Measurements from ENCODE around the gene COL26A1.

The COL26A1 gene

DNA sequence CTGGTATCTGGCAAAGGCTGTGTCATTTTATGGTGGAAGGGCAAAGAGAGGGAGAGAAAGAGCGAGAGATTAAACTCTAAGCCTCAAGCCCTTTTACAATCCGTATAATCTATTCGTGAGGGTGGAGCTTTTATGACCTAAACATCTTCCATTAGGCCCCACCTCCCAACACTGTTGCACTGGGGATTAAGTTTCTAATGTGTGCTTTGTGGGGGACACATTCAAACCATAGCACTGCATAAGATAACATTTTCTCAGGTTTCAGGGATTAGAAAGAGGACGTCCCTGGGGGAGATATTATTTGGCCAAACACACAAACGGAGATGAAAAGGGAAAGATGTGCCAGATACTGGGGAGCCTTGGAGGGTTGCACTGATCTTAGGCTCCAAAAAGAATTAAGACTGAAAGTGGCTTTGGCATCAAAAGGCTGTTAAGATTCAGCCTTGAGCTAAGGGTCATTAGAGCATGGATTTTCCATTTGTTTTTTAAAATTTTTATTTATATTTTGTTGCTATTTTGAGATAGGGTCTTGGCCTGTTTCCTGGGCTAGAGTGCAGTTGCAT is 19.0 kb downstream of the COL26A1 start:
- no peak for DNase-seq (ENCODE audit: low read depth in 1 of 2, low spot score in 1 of 2)
- Histone ChIP-seq H3K27me3 (ENCODE audit: insufficient read depth, poor library complexity, severe bottlenecking) (peaks cover 10% of the 10 kb centered on the region), H3K27ac (replicated peaks) (no peak overlapping the region), H3K4me3 (replicated peaks; ENCODE audit: insufficient read depth, low read length) (no peak overlapping the region)
- TF ChIP-seq, protein P1, sequence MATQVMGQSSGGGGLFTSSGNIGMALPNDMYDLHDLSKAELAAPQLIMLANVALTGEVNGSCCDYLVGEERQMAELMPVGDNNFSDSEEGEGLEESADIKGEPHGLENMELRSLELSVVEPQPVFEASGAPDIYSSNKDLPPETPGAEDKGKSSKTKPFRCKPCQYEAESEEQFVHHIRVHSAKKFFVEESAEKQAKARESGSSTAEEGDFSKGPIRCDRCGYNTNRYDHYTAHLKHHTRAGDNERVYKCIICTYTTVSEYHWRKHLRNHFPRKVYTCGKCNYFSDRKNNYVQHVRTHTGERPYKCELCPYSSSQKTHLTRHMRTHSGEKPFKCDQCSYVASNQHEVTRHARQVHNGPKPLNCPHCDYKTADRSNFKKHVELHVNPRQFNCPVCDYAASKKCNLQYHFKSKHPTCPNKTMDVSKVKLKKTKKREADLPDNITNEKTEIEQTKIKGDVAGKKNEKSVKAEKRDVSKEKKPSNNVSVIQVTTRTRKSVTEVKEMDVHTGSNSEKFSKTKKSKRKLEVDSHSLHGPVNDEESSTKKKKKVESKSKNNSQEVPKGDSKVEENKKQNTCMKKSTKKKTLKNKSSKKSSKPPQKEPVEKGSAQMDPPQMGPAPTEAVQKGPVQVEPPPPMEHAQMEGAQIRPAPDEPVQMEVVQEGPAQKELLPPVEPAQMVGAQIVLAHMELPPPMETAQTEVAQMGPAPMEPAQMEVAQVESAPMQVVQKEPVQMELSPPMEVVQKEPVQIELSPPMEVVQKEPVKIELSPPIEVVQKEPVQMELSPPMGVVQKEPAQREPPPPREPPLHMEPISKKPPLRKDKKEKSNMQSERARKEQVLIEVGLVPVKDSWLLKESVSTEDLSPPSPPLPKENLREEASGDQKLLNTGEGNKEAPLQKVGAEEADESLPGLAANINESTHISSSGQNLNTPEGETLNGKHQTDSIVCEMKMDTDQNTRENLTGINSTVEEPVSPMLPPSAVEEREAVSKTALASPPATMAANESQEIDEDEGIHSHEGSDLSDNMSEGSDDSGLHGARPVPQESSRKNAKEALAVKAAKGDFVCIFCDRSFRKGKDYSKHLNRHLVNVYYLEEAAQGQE (IDR thresholded peaks at IDR 0.05; ENCODE audit: insufficient replicate concordance, low read depth) = no peak
- TF ChIP-seq GABPA (IDR thresholded peaks at IDR 0.05; ENCODE audit: low read depth) = no peak
- no peak for TF ChIP-seq SPI1 (IDR thresholded peaks at IDR 0.05; ENCODE audit: borderline replicate concordance, low read depth)
- no peak for TF ChIP-seq POLR2AphosphoS5 (IDR thresholded peaks at IDR 0.05; ENCODE audit: low read depth)
- TF ChIP-seq CTCF (IDR thresholded peaks at IDR 0.05; ENCODE audit: insufficient read depth, low read length) = no peak

- TF ChIP-seq CTCF (IDR thresholded peaks at IDR 0.05; ENCODE audit: insufficient read depth, low read length) = no peak
- TF ChIP-seq POLR2AphosphoS5 (IDR thresholded peaks at IDR 0.05; ENCODE audit: low read depth) = no peak
- TF ChIP-seq, protein P1 (IDR thresholded peaks at IDR 0.05; ENCODE audit: insufficient replicate concordance, low read depth) = no peak
- no peak for TF ChIP-seq SPI1 (IDR thresholded peaks at IDR 0.05; ENCODE audit: borderline replicate concordance, low read depth)
- no peak for TF ChIP-seq GABPA (IDR thresholded peaks at IDR 0.05; ENCODE audit: low read depth)
- no peak overlapping the region for H3K27ac ChIP-seq (replicated peaks)
- H3K27me3 ChIP-seq (ENCODE audit: insufficient read depth, poor library complexity, severe bottlenecking) = peaks cover 15% of the 10 kb centered on the region
- DNase-seq (ENCODE audit: low read depth in 1 of 2, low spot score in 1 of 2) = no peak
- H3K4me3 ChIP-seq (replicated peaks; ENCODE audit: insufficient read depth, low read length) = no peak overlapping the region
These were observed 20.3 kb downstream of the COL26A1 start for GRCh38 chr7:101382937-101383336.

DNA sequence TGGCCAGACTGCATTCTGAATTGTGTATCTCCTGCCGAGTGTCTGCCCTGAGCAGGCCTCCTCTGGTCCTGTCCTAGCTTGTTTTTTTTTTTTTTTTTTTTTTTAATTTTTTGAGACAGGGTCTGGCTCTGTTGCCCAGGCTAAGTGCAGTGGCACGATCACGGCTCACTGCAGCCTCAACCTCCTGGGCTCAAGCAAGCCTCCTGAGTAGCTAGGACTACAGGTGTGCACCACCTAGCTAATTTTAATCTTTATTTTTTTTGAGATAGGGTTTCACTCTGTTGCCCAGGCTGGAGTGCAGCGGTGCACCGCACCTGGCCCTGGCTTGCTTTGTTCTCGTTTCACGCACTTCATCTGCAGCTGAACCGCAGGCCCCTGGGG is 23.5 kb downstream of the COL26A1 start:
- peaks cover 10% of the 10 kb centered on the region for H3K27me3 ChIP-seq (ENCODE audit: insufficient read depth, poor library complexity, severe bottlenecking)
- TF ChIP-seq CTCF (IDR thresholded peaks at IDR 0.05; ENCODE audit: insufficient read depth, low read length) (no peak), POLR2AphosphoS5 (IDR thresholded peaks at IDR 0.05; ENCODE audit: low read depth) (no peak), SPI1 (IDR thresholded peaks at IDR 0.05; ENCODE audit: borderline replicate concordance, low read depth) (no peak), GABPA (IDR thresholded peaks at IDR 0.05; ENCODE audit: low read depth) (no peak)
- TF ChIP-seq, protein P1 (IDR thresholded peaks at IDR 0.05; ENCODE audit: insufficient replicate concordance, low read depth) = no peak
- H3K27ac ChIP-seq (replicated peaks) = no peak overlapping the region
- no peak for DNase-seq (ENCODE audit: low read depth in 1 of 2, low spot score in 1 of 2)
- no peak overlapping the region for H3K4me3 ChIP-seq (replicated peaks; ENCODE audit: insufficient read depth, low read length)
